Astrocyte of the cerebellum (primary cell): ENCODE results near the gene AGR3.

Experiments used
- DNase-seq: peaks from one replicate; pipeline ENCODE4 v3.0.0-alpha.2; 2011; ENCODE audit warnings: low read depth
- H3K4me3 ChIP-seq: 2 replicates; pipeline ENCODE4 v1.5.1; 2011; ENCODE audit warnings: mild to moderate bottlenecking, low read depth, low read length, moderate library complexity
- CTCF ChIP-seq: IDR thresholded peaks from 2 replicates; pipeline ENCODE4 v1.5.1; 2012; ENCODE audit warnings: low read length, low read depth, moderate library complexity, mild to moderate bottlenecking; ENCODE audit errors: missing control alignments
- in situ Hi-C: cut with HindIII; loops from 2 replicates; pipeline ENCODE4 v1.10.0; 2017; ENCODE audit warnings: low sequenced_read_pairs

The AGR3 gene

GRCh38 chr7:16813232-16813616 is 68.6 kb downstream of the AGR3 start:
- in situ Hi-C loops = no loop called here
- no peak for TF ChIP-seq CTCF
- H3K4me3 ChIP-seq = no peak overlapping the region
- DNase-seq = peak; percentile 61

GRCh38 chr7:16812542-16813231 is 69.1 kb downstream of the AGR3 start:
- DNase-seq = no peak
- no peak overlapping the region for H3K4me3 ChIP-seq
- in situ Hi-C loops = no loop called here
- TF ChIP-seq CTCF = no peak

- in situ Hi-C loops = no loop called here
- peak; percentile 22 for DNase-seq
- no peak for TF ChIP-seq CTCF
- H3K4me3 ChIP-seq = no peak overlapping the region
These were observed 70.2 kb downstream of the AGR3 start for GRCh38 chr7:16811551-16811950.

GRCh38 chr7:16810573-16810972 is 71.2 kb downstream of the AGR3 start:
- no peak overlapping the region for H3K4me3 ChIP-seq
- no peak for TF ChIP-seq CTCF
- DNase-seq = no peak
- in situ Hi-C loops = no loop called here

GRCh38 chr7:16810112-16810511 is 71.7 kb downstream of the AGR3 start:
- TF ChIP-seq CTCF = no peak
- no peak overlapping the region for H3K4me3 ChIP-seq

More at GRCh38 chr7:16810112-16810511, 71.7 kb downstream of the AGR3 start:
- in situ Hi-C loops = no loop called here
- peak; percentile 22 for DNase-seq
